SIG-M5 (cell line): ENCODE measurements around the gene DTX3.
"Not testable (repeated sequence)": the region's sequence is repeated elsewhere in the genome, so short reads cannot be mapped to it uniquely, and the experiment has no call there.

Experiments used
- DNase-seq: peaks from one replicate; lab custom pipeline; 2025; lab: John Stamatoyannopoulos, UW

Gene DTX3

GRCh38 chr12:57607958-57608663 lies 3.5 kb downstream of the DTX3 start:
- DNase-seq = no peak

DNA sequence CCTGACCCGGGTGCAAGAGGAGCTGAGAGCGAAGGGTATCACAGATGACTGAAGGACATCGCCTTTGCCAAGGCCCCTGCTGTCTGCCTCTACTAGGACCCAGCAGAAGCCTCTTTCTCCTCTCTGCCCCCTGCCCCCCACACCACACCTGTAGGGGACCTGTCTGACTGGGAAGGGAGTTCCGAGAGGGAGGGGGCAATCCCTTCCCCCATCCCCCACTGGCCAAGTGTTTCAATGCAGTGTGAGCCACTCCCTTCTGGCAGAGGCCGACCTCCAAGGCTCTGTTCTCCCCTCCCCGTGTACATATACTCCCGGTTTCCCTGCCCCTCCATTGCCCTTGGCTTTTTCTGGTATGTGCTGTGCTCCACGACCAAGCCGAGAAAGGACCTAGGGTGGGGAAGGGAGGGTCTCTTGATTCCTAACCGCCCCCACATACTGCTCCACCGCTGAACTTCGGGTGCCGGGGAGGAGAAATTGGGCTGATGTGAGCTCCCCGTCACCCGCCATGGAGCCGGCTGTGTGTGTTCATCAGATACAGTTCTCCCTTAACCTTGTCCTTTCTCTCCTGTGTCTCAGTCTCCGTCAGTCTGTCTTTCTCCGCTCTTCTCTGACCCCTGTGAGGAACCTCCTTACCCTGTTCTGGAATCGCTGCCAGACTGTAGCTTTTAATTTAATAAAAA lies 4.6 kb downstream of the DTX3 start:
- no peak for DNase-seq

DNA sequence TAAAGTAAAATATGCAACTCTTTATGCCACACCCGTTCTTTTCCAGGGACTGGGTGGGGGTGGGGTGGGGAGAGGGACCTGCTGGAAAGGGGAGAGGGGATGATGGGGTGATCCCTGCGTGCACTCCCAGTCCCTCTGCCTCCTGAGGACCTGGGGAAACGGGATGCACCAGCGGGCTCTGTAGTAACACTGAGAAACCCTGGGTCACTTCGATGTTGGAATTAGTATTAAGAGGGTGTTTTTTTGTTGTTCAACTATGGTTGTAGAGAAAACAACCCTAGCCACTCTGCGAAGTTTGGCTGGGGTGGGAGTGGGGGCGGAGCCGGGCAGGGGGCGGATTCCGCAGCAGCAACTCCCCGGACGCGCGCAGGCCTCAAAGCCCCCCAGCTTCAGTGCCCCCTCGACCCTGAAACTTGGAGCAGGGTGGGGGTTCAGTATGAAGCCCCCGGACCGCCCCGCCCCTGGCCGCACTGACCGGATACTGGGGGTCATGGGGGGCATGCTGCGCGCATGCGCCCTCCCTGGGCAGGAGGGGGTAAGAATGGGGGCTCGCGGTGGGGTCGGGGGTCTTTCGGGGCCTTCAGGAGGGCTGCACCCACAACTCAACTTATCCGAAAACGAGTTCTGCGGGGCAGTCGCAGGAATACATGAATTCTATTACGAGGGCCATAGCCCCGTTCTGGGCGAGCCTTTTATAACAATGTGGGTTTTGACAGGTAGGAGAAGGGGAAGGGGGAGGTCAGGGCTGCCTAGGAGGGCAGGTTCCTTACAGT lies 5.3 kb downstream of the DTX3 start:
- no peak for DNase-seq

DNA sequence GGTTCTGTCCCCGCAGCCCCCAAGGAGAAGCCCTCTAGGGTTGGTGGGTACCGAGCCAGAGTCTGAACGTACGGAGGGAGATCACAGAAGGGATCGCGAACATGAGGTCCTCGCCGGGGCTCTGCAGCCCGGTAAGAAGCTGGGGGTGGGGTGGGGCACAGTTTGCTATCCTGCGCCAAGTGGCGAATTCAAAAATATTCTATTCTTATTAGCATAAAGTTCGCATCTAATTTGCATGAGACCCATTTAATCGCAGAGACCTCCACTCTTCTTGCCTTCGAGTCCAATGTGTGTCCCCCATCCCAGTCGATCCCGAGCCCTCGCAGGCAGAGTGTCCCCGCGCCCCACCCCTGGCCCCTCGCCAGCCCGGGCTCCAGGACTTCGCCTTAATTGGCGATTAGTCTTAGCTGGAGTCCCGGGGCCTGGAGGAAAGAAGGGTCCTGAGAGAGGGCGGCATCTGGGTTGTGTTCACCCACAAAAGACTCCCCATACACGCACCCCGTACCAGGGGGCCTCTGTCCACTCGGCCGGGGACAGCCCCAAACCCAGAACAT lies 6.0 kb downstream of the DTX3 start:
- no peak for DNase-seq

DNA sequence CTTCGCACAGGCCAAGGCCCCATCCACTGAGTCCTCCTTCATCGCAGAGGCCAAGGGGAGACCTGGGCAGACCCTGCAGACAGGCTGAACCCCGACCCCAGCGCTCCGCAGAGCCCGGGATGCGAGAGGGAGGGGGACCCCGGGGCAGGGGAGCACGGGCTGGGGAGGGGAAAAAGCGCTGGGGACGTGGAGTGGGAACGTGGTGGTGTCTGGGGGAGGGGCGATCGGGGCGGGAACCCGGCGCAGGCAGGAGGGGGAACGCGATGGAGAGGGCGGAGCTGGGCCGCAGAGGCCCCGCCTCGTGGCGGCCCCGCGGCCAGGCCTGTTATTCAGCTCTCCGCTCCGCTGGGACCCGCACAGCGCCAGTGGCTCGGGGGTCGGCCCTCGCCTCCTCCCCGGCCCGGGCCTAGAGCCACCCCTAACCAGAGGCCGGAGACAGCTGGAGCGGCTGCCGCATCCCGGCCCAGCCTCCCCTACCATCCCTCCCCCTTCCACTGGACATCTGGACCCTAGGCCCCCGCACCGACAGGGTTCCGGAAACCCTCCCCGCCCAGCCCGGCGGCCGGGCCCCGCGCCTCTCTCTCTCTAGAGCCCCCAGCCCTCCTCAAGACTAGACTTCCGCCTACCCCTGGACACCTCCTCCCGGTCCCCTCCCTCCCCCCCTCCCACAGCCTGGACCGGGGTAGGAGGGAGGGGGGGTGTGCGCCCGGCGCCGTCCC lies 6.6 kb downstream of the DTX3 start, which contains the start of gene ARHGEF25:
Gene ARHGEF25 (plus strand): TSS at position 328 of the 719 bp plus-strand sequence. CDS start 460 bp downstream, outside the sequence.
- no peak for DNase-seq

GRCh38 chr12:57611827-57612710 lies 7.4 kb downstream of the DTX3 start:
- no peak for DNase-seq

DNA sequence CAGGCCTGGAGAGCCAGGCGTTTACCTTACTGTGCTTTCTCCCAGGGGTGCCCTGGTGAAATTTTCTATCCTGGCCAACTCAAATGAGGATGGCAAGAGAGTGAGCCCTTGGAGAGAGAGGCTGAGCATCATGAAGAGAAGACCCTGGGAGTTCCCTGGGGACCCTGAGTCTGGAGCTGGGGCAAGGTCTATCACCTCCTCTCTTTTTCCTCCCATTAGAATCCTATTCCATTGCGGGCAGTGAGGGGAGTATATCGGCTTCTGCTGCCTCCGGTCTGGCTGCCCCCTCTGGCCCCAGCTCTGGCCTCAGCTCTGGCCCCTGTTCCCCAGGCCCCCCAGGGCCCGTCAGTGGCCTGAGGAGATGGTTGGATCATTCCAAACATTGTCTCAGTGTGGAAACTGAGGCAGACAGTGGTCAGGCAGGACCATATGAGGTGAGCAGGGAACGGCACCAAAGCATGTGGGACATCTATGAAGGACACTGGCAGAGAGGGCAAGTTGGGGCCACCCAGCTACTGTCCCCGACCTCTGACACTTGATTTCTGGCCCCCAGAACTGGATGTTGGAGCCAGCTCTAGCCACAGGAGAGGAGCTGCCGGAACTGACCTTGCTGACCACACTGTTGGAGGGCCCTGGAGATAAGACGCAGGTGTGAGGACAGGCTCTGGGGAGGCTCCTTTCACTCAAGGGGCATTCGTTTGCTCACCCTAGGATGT lies 8.2 kb downstream of the DTX3 start:
- no peak for DNase-seq

DNA sequence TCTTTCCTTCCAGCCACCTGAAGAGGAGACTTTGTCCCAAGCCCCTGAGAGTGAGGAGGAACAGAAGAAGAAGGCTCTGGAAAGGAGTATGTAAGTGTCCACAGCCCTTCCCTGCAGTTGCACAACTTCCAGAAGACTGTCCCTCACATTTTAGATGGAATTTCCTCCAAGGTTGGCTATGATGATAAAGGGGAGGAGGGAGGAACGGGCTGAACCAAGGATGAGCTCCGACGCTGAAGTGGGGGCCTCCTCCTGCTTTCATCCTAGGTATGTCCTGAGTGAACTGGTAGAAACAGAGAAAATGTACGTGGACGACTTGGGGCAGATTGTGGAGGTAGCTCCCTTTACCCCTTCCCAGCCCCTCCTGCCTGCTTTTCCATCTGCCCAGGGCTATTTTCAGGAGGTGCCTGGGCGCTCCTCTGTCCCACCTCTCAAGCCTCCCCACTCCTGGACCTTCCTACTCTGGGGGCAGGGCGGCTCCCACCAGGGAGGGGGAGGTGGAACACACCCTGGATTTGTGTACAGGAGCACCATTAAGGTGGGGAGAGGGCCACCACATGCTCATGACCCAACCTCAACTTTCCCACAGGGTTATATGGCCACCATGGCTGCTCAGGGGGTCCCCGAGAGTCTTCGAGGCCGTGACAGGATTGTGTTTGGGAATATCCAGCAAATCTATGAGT lies 8.9 kb downstream of the DTX3 start:
- DNase-seq = no peak

GRCh38 chr12:57614178-57614947 lies 9.7 kb downstream of the DTX3 start:
- DNase-seq = no peak

DNA sequence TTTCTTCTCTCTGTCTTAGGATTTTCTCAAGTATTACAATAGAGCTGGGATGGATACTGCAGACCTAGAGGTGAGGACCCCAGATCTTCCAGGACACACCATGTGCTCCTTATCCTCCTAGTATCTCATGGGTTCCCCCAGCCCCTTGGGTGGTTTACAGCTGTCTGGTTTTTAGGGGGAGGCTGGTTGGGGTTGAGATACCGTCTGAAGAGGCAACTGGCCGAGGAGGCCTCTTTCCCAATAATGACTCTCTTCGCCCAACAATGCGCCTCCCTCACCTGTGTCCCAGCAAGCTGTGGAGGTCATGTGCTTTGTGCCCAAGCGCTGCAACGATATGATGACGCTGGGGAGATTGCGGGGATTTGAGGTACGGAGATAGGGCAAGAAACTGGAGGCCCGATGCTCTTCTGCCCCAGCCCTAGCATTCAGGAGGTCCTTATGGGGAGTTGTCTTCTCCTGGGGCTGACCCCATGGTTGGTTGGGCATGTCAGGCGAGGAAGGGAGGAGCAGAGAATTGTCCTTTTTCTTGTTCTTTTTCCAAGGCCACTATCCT lies 10.4 kb downstream of the DTX3 start:
- DNase-seq = no peak

DNA sequence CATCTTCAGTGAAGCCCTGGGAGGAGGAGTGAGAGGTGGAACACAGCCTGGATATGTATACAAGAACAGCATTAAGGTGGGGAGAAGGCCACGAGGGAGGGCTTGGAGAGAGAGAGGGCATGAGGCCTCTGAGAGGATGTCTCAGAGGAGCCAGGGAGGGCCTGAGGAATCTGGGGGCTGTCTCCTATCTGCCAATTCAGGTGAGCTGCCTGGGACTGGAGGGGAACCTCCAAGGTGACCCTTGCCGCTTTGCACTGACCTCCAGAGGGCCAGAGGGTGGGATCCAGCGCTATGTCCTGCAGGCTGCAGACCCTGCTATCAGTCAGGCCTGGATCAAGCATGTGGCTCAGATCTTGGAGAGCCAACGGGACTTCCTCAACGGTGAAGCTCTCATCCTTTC lies 11.0 kb downstream of the DTX3 start:
- no peak for DNase-seq

- DNase-seq = no peak
Measured at GRCh38 chr12:57616383-57617101, 11.9 kb downstream of the DTX3 start.

DNA sequence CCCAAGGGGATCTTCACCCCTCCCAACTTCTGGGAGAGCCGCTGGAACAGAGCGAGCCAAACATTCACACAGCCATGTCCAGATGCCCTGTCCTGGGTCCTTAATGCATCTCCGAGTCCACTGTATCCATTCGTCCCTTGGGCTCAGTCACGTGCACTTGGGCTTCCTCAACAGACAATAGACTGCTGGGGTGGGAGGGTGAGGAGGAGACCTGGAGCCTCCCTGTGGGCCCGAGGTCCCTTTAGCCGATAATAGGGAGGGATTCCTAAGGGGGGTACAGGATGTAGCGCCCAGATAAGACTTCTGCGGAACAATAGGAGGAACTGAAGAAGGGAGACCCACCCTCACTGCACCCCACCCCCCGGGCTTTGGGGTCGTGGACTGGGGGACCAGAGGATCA lies 13.3 kb downstream of the DTX3 start:
- DNase-seq = no peak

DNA sequence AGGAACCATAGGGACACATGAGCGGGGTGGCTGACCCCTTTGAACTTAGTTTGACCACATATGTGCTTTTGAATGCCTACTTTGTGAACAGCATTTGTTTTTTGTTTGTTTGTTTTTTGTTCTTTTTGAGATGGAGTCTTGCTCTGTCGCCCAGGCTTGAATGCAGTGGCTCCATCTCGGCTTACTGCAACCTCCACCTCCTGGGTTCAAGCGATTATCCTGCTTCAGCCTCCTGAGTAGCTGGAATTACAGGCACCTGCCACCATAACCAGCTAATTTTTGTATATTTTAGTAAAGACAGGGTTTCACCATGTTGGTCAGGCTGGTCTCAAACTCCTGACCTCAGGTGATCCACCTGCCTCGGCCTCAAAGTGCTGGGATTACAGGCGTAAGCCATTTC lies 13.8 kb downstream of the DTX3 start:
- not testable (repeated sequence) for DNase-seq

GRCh38 chr12:57618966-57619433 lies 14.4 kb downstream of the DTX3 start:
- DNase-seq = no peak

GRCh38 chr12:57619434-57620244 lies 15.0 kb downstream of the DTX3 start:
- DNase-seq = no peak
